GM18868 (cell line): ENCODE results near the gene CUX1.
"Not testable (repeated sequence)": the region's sequence is repeated elsewhere in the genome, so short reads cannot be mapped to it uniquely, and the experiment has no call there.

Source experiments
- ATAC-seq: cut with Tn5 transposase; IDR thresholded peaks from one replicate; pipeline ENCODE4 v1.9.1; 2021; ENCODE audit warnings: mild to moderate bottlenecking, moderate library complexity; ENCODE audit not compliant: unreplicated experiment

CUX1 gene

GRCh38 chr7:101868191-101868950 lies 50.9 kb downstream of the CUX1 start:
- ATAC-seq: no peak

GRCh38 chr7:101869026-101869900 lies 51.8 kb downstream of the CUX1 start:
- ATAC-seq: no peak

- no peak for ATAC-seq
Observed at GRCh38 chr7:101869901-101870290, 52.5 kb downstream of the CUX1 start.

- ATAC-seq: peak; percentile 65
Observed at GRCh38 chr7:101870361-101871062, 53.1 kb downstream of the CUX1 start.

GRCh38 chr7:101871351-101871750 lies 53.9 kb downstream of the CUX1 start:
- no peak for ATAC-seq

- ATAC-seq: no peak
Observed at GRCh38 chr7:101874028-101874427, 56.6 kb downstream of the CUX1 start.

GRCh38 chr7:101875283-101875846 lies 57.9 kb downstream of the CUX1 start:
- no peak for ATAC-seq

- no peak for ATAC-seq
Observed at GRCh38 chr7:101877882-101878591, 60.6 kb downstream of the CUX1 start.

GRCh38 chr7:101878938-101879337 lies 61.5 kb downstream of the CUX1 start:
- no peak for ATAC-seq

- no peak for ATAC-seq
Observed at GRCh38 chr7:101879565-101879964, 62.1 kb downstream of the CUX1 start.

- ATAC-seq: no peak
Observed at GRCh38 chr7:101880282-101881054, 63.0 kb downstream of the CUX1 start.

- ATAC-seq: no peak
Observed at GRCh38 chr7:101882005-101882421, 64.6 kb downstream of the CUX1 start.

GRCh38 chr7:101882595-101883564 lies 65.5 kb downstream of the CUX1 start:
- no peak for ATAC-seq

- ATAC-seq: peak; percentile 82
Observed at GRCh38 chr7:101884671-101885596, 67.5 kb downstream of the CUX1 start.

- ATAC-seq: no peak
Observed at GRCh38 chr7:101885597-101885955, 68.2 kb downstream of the CUX1 start.

- ATAC-seq: not testable (repeated sequence)
Observed at GRCh38 chr7:101887352-101887751, 69.9 kb downstream of the CUX1 start.

GRCh38 chr7:101888564-101888963 lies 71.1 kb downstream of the CUX1 start:
- ATAC-seq: not testable (repeated sequence)
